Measurements from ENCODE around the gene NANS.
A peak's percentile ranks its signal among the peaks of the same experiment; 100 is the strongest.
"Not testable (repeated sequence)": the region's sequence is repeated elsewhere in the genome, so short reads cannot be mapped to it uniquely, and the experiment has no call there.

Gene NANS, protein sequence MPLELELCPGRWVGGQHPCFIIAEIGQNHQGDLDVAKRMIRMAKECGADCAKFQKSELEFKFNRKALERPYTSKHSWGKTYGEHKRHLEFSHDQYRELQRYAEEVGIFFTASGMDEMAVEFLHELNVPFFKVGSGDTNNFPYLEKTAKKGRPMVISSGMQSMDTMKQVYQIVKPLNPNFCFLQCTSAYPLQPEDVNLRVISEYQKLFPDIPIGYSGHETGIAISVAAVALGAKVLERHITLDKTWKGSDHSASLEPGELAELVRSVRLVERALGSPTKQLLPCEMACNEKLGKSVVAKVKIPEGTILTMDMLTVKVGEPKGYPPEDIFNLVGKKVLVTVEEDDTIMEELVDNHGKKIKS

DNA sequence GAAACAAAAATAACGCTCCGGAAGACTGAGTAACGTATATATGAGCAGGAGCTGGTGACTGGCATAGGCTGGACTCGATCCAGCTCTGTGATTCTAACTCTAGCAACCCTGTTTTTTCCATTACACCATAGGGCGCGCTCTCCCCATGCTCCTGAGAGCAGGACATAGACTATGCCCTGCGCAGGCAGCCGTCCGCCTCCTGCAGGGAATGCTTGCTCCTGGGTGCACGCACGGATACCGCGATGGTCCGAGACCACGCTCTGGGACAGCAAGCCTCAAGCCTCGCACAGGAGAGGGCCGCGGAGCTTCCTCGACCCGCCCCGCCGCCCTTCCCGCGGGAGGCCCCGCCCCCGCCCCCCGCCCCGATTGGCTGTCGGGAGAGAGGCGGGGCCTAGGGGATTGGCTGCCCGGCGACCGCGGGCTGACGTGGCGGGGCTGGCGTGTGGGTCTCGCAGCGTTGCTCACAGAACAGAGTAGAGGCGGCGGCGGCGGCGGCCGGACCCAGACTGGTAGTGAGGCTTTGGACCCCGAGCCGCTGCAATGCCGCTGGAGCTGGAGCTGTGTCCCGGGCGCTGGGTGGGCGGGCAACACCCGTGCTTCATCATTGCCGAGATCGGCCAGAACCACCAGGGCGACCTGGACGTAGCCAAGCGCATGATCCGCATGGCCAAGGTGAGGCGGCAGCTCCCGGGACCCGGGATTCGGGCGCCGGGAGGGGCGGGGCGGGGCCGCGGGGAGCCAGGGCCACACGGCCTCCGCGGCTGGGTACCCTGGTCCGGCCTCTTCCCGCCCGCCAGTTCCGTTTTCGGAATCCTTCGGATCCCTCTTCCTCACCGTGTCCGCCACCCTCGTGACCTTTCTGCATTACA lies at the start of gene NANS:
TSS of gene NANS (plus strand) at position 464 of the 869 bp plus-strand sequence. CDS start at position 541, 77 bp downstream.
- peak; percentile 89 for DNase-seq

DNA sequence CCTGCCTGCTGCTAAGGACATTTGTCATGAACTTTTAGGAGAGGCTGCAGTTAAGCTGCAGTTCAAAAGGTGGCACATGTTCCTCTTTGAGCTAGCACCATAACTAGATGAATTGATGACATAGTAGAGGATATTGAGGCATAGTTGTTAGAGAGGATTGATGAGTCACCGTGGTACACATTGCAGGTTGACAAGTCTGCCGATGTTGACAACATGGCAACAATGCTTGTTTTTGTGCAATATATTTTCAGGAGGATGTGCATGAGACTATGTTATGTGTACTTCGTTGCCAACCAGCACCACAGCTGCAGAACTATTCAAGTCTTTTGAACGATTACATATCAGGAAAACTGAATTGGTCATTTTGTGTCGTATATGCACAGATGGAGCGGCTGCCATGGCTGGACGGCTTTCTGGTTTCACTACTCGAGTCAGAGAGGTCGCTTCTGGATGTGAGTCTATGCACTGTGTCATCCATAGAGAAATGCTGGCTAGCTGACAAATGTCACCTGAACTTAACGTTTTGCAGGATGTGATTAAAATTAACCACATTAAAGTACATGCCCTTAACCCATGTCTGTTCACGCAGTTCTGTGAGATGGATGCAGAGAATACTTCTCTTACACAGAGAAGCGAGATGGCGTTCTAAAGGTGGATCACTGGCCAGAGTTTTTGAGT lies 49.1 kb upstream of the NANS start:
- no peak for DNase-seq

DNA sequence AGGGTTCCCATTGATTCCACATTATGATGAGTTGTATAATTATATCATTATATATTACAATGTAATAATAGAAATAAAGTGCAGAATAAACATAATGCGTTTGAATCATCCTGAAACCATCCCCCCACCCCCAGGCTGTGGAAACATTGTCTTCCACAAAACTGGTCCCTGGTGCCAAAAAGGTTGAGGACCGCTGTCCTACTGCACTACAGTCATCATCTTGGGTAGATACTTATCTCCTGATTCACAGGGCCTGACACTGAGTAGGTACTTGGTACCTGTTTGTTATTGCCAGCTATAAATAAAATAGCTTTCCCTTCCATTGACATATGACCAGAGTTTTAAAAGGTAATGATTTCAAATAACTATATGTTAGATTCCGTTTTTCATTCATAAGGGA lies 47.8 kb upstream of the NANS start:
- DNase-seq = no peak

DNA sequence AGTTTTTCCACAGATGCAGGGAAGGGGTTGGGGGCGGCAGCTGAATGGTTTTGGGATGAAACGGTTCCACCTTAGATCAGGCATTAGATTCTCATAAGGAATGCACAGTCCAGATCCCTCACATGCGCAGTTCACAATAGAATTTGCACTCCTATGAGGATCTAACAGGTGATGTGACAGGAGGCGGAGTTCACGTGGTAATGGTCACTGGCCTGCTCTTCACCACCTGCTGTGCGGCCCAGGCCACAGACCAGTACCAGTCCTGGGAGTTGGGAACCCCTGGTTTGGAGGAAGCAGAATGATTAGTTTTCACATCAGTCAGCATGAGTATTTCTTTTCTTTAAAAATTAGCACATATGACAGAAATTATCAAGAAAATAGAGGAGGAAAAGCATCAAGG lies 47.1 kb upstream of the NANS start:
- no peak for DNase-seq

DNA sequence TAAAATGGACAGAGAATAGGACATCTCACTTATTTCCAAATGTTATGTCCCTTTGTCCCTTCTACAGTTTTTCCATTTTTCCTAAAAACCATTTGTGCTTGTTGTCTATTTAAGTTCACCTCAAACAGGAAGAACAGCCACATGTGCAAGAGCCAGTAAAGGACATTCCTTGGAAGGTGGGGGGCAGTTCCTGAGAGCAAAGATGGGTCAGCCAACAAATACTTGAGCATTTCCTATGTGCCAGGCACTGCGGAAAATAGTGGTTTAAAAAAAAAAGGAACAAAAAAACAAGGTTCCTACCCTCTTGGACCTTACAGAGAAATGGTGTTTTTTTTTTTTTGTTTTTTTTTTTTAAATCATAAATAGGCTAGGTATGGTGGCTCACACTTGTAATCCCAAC lies 46.6 kb upstream of the NANS start:
- DNase-seq = no peak

DNA sequence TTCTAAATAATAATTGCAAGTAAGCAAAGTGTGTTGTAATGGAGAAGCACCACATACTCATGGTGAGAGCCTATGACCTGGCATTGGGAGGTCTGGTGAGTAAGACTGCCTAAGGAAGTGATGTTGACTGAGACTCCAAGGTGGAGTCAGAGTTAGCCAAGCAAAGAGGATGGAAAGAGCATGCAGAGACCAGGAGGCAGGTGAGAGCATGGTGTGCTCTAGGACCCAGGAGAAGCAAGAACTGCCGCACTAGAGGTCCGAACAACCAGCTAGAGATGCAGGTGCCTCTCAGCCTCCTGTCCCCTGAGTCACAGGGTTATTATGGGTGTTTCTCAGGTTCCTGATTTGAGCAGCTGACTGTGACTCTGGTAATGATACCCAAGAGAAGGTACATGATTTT lies 46.1 kb upstream of the NANS start:
- DNase-seq = peak; percentile 41

DNA sequence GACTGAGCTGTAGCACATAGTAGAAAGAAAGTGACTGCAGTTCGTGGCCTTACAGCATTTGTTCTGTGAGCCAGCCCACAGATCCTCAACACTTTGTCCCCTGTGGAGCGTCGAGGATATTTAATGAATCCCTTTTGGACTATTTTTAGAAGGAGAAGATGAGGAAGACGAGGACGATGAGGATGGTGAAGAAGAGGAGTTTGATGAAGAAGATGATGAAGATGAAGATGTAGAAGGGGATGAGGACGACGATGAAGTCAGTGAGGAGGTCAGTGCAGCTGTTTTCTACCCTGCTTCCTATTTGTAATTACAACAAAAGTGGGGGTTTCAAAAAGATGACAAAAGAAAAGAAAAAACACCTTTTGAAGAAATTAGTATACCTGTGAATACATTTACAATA lies 45.4 kb upstream of the NANS start:
- no peak for DNase-seq

DNA sequence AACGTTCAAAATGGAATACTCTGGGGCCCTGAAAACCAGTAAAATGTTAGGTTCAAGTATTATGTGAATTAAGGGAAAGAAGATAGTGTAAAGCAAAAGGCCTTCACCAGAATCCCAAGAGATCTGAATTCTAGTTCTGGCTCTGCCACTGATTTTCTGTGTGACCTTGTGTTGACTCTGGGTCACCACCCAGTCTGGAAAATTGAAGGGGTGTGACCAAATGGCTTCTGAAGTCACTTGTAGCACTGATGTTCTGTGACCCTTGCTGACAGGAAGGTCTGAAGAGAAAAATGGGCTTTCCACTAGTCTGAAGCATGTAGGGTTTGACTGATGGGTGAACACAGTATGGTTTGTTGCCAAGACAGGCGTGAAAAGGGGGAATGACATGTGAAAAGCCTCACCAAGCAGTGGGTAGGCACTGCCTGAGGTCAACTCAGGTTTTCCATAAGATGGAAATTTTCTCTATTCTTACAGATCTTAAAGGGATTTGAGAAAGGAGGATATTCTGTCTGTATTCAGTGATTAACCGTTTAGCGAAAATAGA lies 40.3 kb upstream of the NANS start:
- DNase-seq = no peak

DNA sequence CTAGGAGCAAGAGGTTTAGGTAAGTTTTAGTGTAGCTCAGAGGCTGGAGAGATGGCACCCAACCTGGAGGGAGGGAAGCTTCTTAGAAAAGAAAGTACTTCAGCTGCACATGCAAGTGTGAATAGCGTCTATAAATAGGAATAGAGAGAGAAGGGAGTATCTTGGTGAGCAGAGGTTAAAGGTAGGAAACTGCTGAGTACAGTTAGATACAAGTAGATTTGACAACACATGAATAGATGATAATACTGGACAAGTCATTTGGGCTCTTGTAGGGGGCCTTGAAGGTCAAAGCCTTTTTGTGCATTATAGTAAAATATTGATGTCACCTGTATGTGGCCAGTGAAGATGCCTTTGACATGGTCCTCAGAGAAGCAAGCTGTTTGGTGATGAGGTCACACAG lies 39.2 kb upstream of the NANS start:
- no peak for DNase-seq

DNA sequence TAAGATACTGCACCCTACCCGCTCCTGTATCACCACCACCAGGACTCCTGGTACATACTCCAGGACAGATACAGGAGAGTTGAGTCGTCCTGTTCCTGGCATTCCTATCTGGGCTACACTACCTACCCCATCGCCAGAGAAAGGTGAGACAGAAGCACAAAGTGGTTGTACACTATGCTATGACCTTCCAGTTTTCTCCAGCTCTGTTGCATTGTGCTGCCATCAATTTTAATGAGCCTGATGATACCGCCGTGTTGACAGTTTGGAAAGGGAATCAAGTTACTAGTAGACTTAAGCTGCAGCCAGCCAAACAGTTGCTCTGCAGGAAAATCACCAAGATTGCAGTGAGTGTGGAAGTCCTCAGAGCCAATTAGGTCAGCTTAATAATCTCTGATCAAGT lies 38.2 kb upstream of the NANS start:
- no peak for DNase-seq

DNA sequence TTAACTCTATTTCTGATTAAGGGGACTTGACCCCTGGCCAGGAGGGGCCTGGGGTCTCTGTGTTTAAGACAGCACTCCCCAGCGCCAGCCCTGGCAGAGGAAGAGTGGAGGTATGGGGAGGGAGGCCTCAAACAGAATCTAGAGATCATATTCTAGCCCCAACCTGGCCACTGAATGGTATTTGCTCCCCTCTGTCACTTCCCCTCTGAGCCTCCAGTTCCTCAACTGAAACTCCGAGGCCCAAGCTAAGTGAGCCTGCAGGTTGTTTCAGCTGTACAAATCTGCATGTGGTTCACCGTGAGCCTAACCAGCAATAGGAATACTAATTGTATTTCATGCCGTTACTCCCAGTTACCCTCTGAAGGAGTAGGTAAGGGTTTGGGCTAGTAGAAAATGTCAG lies 37.4 kb upstream of the NANS start:
- DNase-seq = no peak

DNA sequence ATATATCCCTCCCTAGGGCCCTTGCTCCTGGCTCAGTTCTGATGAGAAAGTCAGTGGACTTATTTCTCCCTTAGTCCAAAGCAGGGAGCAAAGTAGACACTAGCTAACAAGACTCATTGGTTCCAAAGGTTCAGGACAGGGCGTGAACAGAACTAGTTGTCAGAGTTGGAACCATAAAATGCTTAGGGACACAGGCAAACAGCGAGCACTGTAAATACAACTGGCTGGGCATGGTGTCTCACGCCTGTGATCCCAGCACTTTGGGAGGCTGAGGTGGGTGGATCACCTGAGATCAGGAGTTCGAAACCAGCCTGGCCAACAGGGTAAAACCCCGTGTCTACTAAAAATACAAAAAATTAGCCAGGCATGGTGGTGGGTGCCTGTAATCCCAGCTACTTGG lies 36.7 kb upstream of the NANS start:
- not testable (repeated sequence) for DNase-seq

DNA sequence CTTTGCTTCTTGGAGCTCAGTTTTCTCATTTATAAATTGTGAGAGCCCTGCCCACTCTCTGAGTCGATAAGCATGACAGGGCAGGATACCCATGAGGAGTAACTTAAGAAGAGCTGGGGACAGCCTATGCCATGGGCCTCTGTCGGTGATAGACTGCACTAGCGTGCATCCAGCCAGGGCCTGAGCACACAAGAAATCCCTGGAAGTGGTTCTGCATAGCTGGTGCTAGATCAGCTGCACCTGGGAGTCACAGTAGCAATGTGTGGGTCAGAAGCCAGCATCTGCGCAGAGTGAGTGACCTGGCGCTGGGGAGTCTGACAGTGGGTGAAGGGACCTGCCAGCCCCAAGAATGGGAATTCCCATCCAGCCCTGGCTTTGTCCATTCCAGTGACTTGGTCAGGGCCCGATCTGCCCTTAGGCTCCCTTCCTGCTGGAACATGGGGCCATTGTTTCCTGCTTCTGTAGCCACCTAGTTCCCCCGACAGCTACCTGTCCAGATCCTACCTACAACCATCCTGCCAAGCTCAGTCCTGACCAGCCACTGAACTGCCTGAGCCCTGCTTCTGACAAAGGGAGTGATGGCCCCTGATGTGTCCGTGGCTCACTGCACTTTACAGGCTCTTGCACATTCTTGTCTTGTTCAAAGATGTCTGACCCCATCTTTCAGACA lies 35.9 kb upstream of the NANS start:
- no peak for DNase-seq

DNA sequence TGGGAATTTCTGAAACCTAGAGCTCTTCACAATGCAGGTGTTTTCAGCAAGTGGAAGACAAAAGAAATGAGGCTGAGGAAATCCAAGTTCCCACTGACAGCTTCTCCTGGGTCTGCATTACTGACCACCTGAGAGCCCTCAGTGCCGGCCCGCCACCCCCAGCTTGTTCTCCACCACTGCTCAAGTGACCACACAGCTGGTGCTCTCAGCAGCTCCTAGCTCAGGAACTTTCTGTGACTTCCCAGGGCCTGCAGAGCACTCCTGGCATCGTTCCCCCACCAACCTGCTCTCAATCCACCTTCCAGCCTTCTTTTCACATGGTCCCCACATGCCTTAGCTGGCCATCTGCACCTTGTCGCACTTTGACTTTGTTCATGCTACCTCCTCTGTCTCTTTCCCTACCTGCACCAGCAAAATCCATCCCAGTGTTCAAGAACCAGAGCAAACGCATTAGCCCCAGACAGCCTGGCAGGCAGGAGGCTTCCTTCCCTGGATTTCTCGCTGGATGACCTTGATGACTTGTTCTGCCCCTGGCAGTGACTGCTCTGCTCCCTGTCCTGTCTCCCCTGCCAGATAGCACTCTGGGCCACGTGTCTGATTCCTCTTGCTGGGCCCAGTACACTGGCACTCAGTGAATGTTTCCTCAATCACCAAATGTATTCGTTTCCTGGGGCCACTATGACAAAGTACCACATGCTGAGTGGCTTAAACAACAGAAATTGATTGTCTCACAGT lies 35.1 kb upstream of the NANS start:
- DNase-seq = no peak

DNA sequence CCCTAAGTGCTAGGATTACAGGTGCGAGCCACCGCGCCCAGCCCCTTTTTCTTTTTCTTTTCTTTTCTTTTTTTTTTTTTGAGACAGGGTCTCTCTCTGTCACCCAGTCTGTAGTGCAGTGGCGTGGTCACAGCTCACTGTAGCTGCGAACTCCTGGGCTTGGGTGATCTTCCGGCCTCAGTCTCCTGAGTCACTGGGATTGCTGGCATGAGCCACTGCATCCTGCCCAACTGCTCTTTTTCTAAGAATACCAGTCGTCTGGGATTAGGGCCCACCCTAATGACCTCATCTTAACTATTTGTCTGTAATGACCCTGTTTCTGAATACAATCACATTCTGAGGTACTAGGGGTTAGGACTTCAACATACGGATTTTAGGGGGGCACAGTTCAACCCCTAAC lies 34.1 kb upstream of the NANS start:
- DNase-seq = no peak

DNA sequence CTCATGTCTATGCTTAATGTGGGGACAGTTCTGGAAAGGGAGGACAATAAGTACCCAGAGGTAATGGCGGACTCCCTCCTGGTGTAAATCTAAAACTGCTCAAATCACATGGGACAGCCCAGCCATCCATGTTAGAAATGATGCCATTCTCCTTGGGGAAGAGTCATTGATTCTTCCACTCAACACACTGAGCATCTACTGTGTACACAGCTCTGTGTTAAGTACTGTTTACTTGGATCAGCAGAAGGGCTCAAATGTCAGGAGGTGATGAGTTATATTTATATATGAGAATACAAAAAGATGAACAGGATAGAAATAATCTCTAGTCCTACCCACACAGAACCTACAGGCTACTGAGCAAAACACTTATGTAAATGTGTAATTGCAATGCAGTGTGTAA lies 31.8 kb upstream of the NANS start:
- DNase-seq = no peak

DNA sequence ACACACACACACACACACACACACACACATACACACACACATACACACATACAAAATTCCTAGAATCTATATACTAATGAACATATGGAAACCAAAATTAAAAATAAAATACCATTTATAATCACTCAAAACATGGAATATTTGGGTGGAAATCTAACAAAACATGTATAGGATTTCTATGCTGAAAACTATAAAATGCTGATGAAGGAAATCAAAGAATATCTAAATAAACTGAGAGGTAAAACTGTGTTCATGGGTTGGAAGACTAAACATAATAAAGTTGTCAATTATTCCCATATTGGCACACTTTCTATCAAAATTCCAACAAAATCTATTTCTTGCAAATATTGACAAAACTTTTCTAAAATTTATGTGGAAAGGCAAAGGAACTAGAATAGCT lies 25.4 kb upstream of the NANS start:
- DNase-seq = no peak

DNA sequence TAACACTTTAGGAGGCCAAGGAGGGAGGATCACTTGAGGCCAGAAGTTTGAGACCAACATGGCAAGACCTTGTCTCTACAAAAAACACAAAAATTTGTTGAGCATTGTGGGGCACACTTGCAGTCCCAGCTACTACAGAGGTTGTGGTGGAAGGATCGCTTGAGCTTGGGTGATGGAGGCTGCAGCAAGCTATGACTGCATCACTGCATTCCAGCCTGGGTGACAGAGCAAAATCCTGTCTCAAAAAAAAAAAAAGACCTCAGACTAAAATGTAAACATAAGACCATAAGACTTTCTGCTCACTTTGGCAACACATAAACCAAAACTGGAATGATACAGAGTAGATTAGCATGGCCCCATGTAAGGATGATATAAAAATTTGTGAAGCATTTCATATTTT lies 24.6 kb upstream of the NANS start:
- no peak for DNase-seq

DNA sequence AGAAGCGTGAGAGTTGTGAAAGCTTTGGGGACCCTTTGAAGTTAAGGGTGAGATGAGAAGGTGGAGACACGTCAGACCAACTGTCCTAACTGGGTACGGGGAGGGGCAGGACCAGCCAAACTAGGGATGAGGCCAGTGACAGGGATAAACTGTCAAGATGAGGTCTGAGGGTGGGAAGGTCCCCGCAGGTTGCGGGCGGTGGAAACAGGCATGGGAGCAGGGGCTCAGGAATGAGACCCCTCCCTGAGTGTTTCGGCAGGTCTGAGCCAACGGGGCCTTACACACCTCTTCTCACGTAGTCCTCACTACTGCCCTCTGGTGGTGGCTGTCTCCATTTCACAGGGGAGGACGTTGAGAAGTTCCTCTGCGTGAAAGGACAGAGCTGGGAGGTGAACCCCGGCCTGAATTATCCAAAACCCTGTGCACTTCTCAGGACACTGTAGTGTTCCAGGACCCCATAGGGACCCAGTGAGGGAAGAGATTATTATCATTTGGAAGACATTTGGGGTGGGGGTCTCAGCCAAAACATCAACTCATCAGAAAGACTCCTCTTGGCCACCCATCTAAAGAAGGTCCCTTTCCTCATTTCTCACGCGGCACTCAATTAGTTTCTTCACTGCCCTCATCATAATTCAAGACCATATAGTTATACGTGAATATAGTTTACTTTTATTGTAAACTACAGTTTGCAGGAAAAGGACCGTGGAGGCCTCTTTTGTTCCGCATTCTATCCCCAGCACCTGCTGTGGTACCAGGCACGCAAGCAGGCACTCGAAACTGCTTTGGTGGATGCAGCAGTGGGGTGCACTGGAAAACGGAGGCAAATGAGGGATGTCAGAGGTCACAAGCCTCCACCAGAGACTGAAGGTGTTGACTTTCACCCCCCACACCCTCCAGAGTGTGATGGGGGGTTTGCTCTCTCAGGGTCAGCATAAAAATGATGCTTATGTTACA lies 21.7 kb upstream of the NANS start:
- peak; percentile 83 for DNase-seq

DNA sequence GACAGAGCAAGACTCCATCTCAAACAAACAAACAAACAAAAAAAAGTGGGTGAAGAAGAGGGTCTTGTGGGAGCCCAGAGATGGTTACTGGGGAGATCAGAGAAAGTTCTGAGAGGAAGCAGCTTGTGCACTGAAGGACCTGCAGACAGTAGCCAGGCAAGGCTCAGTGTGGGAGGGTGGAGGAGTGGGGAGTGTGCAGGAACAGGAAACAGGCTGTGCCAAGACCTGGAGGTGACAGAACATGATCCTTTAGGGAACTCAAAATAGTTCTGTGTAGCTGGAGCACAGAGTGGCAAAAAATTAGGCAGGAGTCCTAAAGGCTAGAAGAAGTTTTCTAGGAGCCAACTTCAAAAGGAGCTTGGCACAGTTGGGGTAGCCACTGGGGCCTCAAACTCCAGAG lies 19.2 kb upstream of the NANS start:
- no peak for DNase-seq

DNA sequence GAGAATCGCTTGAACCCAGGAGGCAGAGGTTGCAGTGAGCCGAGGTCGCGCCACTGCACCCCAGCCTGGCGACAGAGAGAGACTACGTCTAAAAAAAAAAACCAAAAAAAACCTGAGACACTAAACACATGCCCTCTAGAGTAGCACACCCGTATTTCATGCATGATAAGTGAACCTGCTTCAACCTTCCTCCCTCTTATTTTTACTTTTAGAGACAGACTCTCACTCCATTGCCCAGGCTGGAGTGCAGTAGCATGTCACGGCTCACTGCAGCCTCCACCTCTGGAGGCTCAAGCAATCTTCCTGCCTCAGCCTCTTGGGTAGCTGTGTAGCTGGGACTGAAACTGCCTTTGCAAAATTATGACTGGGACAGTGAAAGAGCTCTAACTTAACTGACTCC lies 17.6 kb upstream of the NANS start:
- DNase-seq = no peak

Data from NCI-H345 (cell line).